Lower leg skin (tissue), 3 donors: Measurements from ENCODE around the gene ANKRD33B.

Experiments
- CTCF ChIP-seq, 3 donors: fragments of 450-650 bp; IDR thresholded peaks; one replicate each; pipeline ENCODE4 v1.5.1; 2016; ENCODE audit warnings: antibody characterized with exemption in 3 of 3, mild to moderate bottlenecking in 3 of 3, moderate library complexity in 2 of 3
- POLR2A ChIP-seq, 2 donors: fragments of 450-650 bp; IDR thresholded peaks; one replicate each; pipeline ENCODE4 v1.6.1; 2016 to 2017; ENCODE audit warnings: antibody characterized with exemption in 2 of 2, mild to moderate bottlenecking in 1 of 2, moderate library complexity in 1 of 2

GRCh38 chr5:10546186-10546585 lies 17.7 kb upstream of the ANKRD33B start:
- TF ChIP-seq CTCF (IDR thresholded peaks at IDR 0.05): no peak
- TF ChIP-seq POLR2A (IDR thresholded peaks at IDR 0.05): no peak
